Parathyroid adenoma (tissue), 2 donors: ENCODE results near the gene RGS6.

ENCODE experiments used
- H2AFZ ChIP-seq: fragments of 300-600 bp; sonication (generic); one replicate; pipeline ENCODE4 v1.7.0; 2017; ENCODE audit warnings: antibody characterized with exemption, mild to moderate bottlenecking
- H3K27ac ChIP-seq: fragments of 300-600 bp; sonication (generic); one replicate; pipeline ENCODE4 v1.7.0; 2017
- H3K27me3 ChIP-seq: fragments of 300-600 bp; sonication (generic); one replicate; pipeline ENCODE4 v1.7.0; 2017; ENCODE audit warnings: low read length; ENCODE audit not compliant: control insufficient read depth, insufficient read depth
- H3K36me3 ChIP-seq: fragments of 300-600 bp; sonication (generic); one replicate; pipeline ENCODE4 v1.7.0; 2017; ENCODE audit warnings: low read length; ENCODE audit not compliant: control insufficient read depth, insufficient read depth
- H3K4me1 ChIP-seq: fragments of 300-600 bp; sonication (generic); one replicate; pipeline ENCODE4 v1.7.0; 2017; ENCODE audit warnings: control low read depth
- H3K4me2 ChIP-seq: fragments of 300-600 bp; sonication (generic); one replicate; pipeline ENCODE4 v1.7.0; 2017; ENCODE audit warnings: low read length
- H3K4me3 ChIP-seq: fragments of 300-600 bp; sonication (generic); one replicate; pipeline ENCODE4 v1.7.0; 2017; ENCODE audit warnings: low read depth, low read length
- H3K79me2 ChIP-seq: fragments of 300-600 bp; sonication (generic); one replicate; pipeline ENCODE4 v1.7.0; 2017; ENCODE audit warnings: control low read depth
- H3K9ac ChIP-seq: fragments of 300-600 bp; sonication (generic); one replicate; pipeline ENCODE4 v1.7.0; 2017; ENCODE audit warnings: mild to moderate bottlenecking
- H3K9me3 ChIP-seq: fragments of 300-600 bp; sonication (generic); one replicate; pipeline ENCODE4 v1.7.0; 2017; ENCODE audit warnings: low read length; ENCODE audit not compliant: control insufficient read depth
- CTCF ChIP-seq: fragments of 300-600 bp; sonication (generic); IDR thresholded peaks from one replicate; pipeline ENCODE4 v1.7.0; 2017; ENCODE audit warnings: antibody characterized with exemption, mild to moderate bottlenecking
- donor health status: primary hyperparathyroidism.

Gene RGS6

GRCh38 chr14:72549026-72549425 is 616.8 kb downstream of the RGS6 start:
- H3K4me3 ChIP-seq: no peak overlapping the region
- H3K4me2 ChIP-seq: no peak overlapping the region
- H3K27me3 ChIP-seq: no peaks in the 10 kb centered on the region
- no peak overlapping the region for H3K9ac ChIP-seq
- H3K27ac ChIP-seq: no peak overlapping the region
- H2AFZ ChIP-seq: no peak overlapping the region
- no peaks in the 10 kb centered on the region for H3K36me3 ChIP-seq
- TF ChIP-seq CTCF: no peak
- peaks cover 28% of the 10 kb centered on the region for H3K4me1 ChIP-seq
- H3K79me2 ChIP-seq: no peaks in the 10 kb centered on the region
- H3K9me3 ChIP-seq: no peaks in the 10 kb centered on the region

GRCh38 chr14:72549854-72550253 is 617.6 kb downstream of the RGS6 start:
- Histone ChIP-seq H3K9me3 (no peaks in the 10 kb centered on the region), H3K27me3 (no peaks in the 10 kb centered on the region), H3K4me2 (no peak overlapping the region), H3K27ac (no peak overlapping the region), H3K4me3 (no peak overlapping the region), H3K9ac (no peak overlapping the region), H3K79me2 (no peaks in the 10 kb centered on the region), H3K36me3 (no peaks in the 10 kb centered on the region), H2AFZ (no peak overlapping the region), H3K4me1 (peaks cover 20% of the 10 kb centered on the region)
- TF ChIP-seq CTCF: no peak

GRCh38 chr14:72550513-72550912 is 618.3 kb downstream of the RGS6 start:
- H3K4me1 ChIP-seq: peaks cover 14% of the 10 kb centered on the region
- no peak overlapping the region for H3K27ac ChIP-seq
- no peak overlapping the region for H3K4me2 ChIP-seq
- TF ChIP-seq CTCF: no peak
- H3K9me3 ChIP-seq: no peaks in the 10 kb centered on the region
- H3K79me2 ChIP-seq: no peaks in the 10 kb centered on the region
- no peak overlapping the region for H2AFZ ChIP-seq
- no peaks in the 10 kb centered on the region for H3K36me3 ChIP-seq
- no peak overlapping the region for H3K4me3 ChIP-seq
- no peak overlapping the region for H3K9ac ChIP-seq
- no peaks in the 10 kb centered on the region for H3K27me3 ChIP-seq

- Histone ChIP-seq H3K9me3 (no peaks in the 10 kb centered on the region), H2AFZ (no peak overlapping the region), H3K9ac (no peak overlapping the region), H3K79me2 (no peaks in the 10 kb centered on the region), H3K4me3 (no peak overlapping the region), H3K27me3 (no peaks in the 10 kb centered on the region), H3K4me2 (no peak overlapping the region), H3K27ac (no peak overlapping the region), H3K4me1 (peaks cover 3% of the 10 kb centered on the region), H3K36me3 (no peaks in the 10 kb centered on the region)
- no peak for TF ChIP-seq CTCF
Observed at GRCh38 chr14:72552236-72552635, 620.0 kb downstream of the RGS6 start.

- H3K4me2 ChIP-seq: no peak overlapping the region
Observed at GRCh38 chr14:72553161-72553560, 620.9 kb downstream of the RGS6 start.

More at GRCh38 chr14:72553161-72553560, 620.9 kb downstream of the RGS6 start:
- no peaks in the 10 kb centered on the region for H3K36me3 ChIP-seq
- H3K79me2 ChIP-seq: no peaks in the 10 kb centered on the region
- H3K9ac ChIP-seq: no peak overlapping the region
- H3K4me3 ChIP-seq: no peak overlapping the region
- no peaks in the 10 kb centered on the region for H3K9me3 ChIP-seq
- peaks cover 12% of the 10 kb centered on the region for H3K4me1 ChIP-seq
- no peak overlapping the region for H2AFZ ChIP-seq
- no peak for TF ChIP-seq CTCF
- H3K27ac ChIP-seq: no peak overlapping the region
- no peaks in the 10 kb centered on the region for H3K27me3 ChIP-seq
